Rectal smooth muscle tissue (tissue), 1 donor: Measurements from ENCODE around the gene TAB2.

Experiments used
- H3K27ac ChIP-seq: one replicate; pipeline ENCODE4 v1.7.0; 2013; ENCODE audit warnings: low read depth, low read length, inconsistent platforms
- H3K27me3 ChIP-seq: one replicate; pipeline ENCODE4 v1.7.0; 2013; ENCODE audit warnings: low read length; ENCODE audit not compliant: control insufficient read depth, insufficient read depth
- H3K36me3 ChIP-seq: one replicate; pipeline ENCODE4 v1.7.0; 2013; ENCODE audit warnings: low read length; ENCODE audit not compliant: control insufficient read depth, insufficient read depth
- H3K4me1 ChIP-seq: one replicate; pipeline ENCODE4 v1.7.0; 2013; ENCODE audit warnings: low read length; ENCODE audit not compliant: control insufficient read depth, insufficient read depth
- H3K4me3 ChIP-seq: one replicate; pipeline ENCODE4 v1.7.0; 2013; ENCODE audit warnings: low read length
- H3K9ac ChIP-seq: one replicate; pipeline ENCODE4 v1.7.0; 2013; ENCODE audit warnings: low read length

The TAB2 gene

GRCh38 chr6:149446791-149447376 lies 129.4 kb downstream of the TAB2 start:
- H3K36me3 ChIP-seq, result no peaks in the 10 kb centered on the region
- H3K27ac ChIP-seq, result no peak overlapping the region
- H3K27me3 ChIP-seq, result no peaks in the 10 kb centered on the region
- no peaks in the 10 kb centered on the region for H3K4me1 ChIP-seq
- no peak overlapping the region for H3K4me3 ChIP-seq
- H3K9ac ChIP-seq, result no peak overlapping the region

GRCh38 chr6:149448821-149449453 lies 131.4 kb downstream of the TAB2 start:
- H3K9ac ChIP-seq, result no peak overlapping the region
- H3K36me3 ChIP-seq, result no peaks in the 10 kb centered on the region
- H3K4me1 ChIP-seq, result peaks cover 4% of the 10 kb centered on the region
- H3K4me3 ChIP-seq, result no peak overlapping the region
- no peak overlapping the region for H3K27ac ChIP-seq
- H3K27me3 ChIP-seq, result no peaks in the 10 kb centered on the region

DNA sequence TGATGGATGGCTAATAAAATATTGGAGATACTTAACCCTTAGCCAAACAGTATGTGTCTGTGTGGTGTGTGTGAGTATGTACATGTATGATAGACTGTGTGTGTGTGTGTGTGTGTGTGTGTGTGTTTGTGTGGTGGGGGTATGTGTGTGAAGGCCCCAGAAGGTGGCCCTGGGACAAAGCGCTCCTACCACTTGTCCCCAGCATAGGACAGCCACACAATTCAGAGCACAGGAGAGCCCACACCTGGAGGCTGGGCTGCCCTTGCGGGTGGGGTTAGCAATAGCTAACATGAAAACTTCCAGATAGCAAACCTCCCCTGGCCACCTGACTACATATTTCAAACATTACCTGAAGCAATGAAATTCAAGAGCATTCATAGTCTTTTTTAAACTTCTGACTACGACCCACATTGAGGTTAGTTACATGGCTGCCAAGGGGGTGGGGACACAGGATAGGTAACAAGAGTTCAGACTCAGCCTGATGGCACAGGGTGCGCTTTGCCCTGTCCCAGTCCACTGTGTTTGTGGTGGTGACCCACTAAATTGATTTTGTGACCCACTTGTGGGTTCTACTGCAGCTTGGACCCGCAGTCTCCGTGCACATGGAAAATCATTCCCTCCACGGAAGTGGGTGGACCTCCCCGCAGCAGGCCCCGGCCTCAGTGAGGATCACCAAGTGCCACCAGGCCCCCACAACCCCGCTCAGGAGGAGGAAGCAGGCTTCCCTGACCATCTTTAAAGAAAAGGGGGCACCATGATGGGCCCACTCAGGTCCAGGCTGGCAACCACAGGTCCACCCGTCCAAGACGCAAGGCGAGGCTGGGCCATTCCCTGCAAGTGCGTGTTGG lies 132.5 kb downstream of the TAB2 start:
- no peak overlapping the region for H3K27ac ChIP-seq
- no peaks in the 10 kb centered on the region for H3K36me3 ChIP-seq
- peak overlapping the region; percentile 58 for H3K4me3 ChIP-seq
- H3K4me1 ChIP-seq, result peaks cover 12% of the 10 kb centered on the region
- H3K27me3 ChIP-seq, result no peaks in the 10 kb centered on the region
- H3K9ac ChIP-seq, result no peak overlapping the region

DNA sequence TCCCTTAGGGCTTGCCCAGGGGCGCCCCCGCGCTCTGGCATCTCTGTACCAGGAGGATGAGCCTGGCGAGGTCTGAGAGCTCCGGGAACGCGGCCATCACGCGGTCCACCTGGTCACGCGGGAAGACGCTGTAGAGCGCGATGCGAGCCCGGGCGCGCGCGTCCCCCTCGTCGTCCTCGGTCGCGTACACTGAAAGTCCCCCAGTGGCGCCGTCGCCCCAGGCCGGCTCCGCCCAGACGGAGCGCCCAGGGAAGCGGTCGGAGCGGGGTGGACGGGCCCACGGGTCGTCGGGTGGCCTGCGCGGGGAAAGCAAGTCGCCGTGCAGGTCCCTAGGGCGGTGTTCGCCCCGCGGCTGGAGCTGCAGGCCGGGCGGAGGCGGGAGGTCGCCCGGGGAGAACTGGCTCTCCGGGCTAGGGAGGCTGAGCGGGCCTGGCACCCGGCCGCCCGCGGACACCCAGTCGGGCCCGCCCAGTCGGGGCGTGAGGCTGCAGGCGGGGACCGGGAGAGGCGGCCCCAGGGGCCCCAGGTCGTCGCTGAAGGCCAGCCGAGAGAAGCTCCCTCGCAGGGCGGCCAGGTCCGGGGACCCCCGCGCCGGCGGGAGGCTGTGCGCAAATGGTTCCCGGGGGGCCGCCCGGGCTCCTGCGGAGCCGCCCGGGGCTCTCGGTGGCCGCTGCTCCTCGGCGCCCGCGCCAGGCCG lies 133.3 kb downstream of the TAB2 start:
- H3K27me3 ChIP-seq, result no peaks in the 10 kb centered on the region

DNA sequence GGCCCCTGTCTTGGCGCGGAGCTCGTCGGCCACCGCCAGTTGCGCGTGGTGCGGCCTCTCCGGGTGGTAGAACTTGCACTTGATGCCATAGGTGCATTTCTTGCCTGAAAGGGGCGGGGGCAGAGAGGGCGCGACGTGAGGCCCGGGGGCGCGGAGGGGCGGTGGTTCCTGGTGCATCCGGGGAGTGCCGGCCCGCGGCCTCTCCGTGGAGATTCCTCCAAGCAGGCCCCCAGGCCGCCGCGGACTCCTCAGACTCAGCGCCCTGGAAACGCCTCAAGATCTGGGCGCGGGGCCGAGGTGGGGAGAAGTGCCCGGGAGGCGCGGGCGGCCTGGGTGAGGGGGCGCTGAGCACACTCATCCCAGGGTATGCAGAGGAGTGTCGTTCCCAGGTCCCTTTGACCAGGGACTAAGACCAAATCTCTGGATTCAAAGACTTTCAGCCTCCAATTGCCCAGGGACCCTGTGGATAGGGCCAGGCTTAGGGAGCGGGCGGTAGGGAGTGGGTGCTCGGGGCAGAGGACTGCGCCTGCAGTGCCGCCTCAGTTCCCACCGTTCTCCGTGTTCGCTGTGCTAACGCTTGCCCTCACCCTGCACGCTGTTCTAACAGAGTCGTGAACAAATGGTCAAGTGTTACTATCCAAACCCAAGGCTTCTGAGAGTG lies 134.0 kb downstream of the TAB2 start:
- Histone ChIP-seq H3K27ac (no peak overlapping the region), H3K4me1 (peaks cover 12% of the 10 kb centered on the region), H3K9ac (no peak overlapping the region), H3K27me3 (no peaks in the 10 kb centered on the region), H3K4me3 (peak overlapping the region; percentile 58), H3K36me3 (no peaks in the 10 kb centered on the region)

More for the DNA sequence above, 133.3 kb downstream of the TAB2 start:
- H3K4me3 ChIP-seq, result peak overlapping the region; percentile 58
- H3K27ac ChIP-seq, result peak overlapping the region; percentile 17
- H3K4me1 ChIP-seq, result peaks cover 12% of the 10 kb centered on the region
- no peaks in the 10 kb centered on the region for H3K36me3 ChIP-seq
- no peak overlapping the region for H3K9ac ChIP-seq

- H3K4me1 ChIP-seq, result peaks cover 12% of the 10 kb centered on the region
- H3K9ac ChIP-seq, result no peak overlapping the region
- H3K27me3 ChIP-seq, result no peaks in the 10 kb centered on the region
- H3K27ac ChIP-seq, result no peak overlapping the region
- H3K36me3 ChIP-seq, result no peaks in the 10 kb centered on the region
- H3K4me3 ChIP-seq, result peak overlapping the region; percentile 58
Observed at GRCh38 chr6:149452037-149452939, 134.8 kb downstream of the TAB2 start.

- H3K4me1 ChIP-seq, result peaks cover 12% of the 10 kb centered on the region
- H3K9ac ChIP-seq, result no peak overlapping the region
- H3K36me3 ChIP-seq, result no peaks in the 10 kb centered on the region
- H3K4me3 ChIP-seq, result no peak overlapping the region
- H3K27me3 ChIP-seq, result no peaks in the 10 kb centered on the region
- H3K27ac ChIP-seq, result peak overlapping the region; percentile 63
Observed at GRCh38 chr6:149453597-149454345, 136.3 kb downstream of the TAB2 start.

DNA sequence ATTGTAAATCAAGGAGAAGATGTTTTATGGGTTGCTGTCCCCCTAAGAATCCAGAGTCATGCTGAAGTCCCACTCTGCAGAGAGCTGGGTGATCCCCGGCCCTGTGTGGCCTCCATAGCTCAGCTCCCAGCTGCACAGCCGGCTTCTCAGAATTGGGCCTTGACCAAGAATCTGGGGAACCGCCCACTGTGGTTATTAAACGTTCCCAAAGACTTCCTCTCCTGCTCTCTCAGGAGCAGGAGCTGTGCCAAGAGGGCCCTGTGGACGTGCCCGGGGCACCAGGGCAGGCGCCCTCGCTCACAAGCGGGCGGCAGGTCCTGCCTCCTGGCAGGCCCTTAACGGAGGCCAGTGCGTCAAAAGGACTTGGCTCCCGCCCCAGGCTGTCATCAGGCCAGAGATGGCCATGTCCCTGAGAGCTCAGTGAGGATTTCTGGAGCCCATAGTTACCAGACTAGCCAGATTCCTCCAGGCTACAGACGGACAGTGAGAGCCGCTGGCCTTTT lies 136.9 kb downstream of the TAB2 start:
- Histone ChIP-seq H3K4me1 (peaks cover 12% of the 10 kb centered on the region), H3K27ac (peak overlapping the region; percentile 63), H3K27me3 (no peaks in the 10 kb centered on the region), H3K36me3 (no peaks in the 10 kb centered on the region), H3K4me3 (no peak overlapping the region), H3K9ac (no peak overlapping the region)

DNA sequence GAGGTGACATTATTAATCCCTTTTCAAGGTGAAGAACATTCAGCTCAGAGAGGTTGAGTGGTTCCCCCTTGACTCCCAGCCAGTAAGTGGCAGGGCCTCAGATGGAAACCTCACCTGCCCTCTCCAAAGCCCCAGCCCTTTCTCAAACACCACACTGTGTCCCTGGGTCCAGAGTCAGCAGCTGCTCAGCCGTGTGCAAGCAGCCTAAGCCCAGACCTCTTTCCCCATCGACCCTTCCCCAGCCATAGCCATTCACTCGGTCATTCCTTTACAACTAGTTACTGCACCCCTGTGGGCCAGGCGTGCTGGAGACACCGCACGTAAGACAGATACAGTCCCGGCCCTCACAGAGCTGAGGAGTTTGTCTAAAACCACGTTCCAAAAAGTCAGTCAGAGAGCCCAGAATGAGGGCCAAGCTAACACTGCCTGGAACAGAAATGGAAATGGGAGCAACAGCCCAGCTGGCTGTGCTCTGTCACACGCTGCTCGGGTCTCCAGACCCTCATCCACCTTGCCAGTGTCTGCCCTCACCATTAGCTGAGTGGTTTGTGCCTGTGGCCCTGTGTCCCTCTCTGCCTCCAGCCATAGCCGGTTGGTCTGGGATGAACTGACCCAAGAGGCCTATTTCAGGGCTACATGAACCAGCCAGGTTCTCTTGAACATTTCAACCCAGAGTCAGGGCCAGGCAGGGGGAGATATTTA lies 137.7 kb downstream of the TAB2 start:
- Histone ChIP-seq H3K27ac (peak overlapping the region; percentile 63), H3K4me1 (peaks cover 12% of the 10 kb centered on the region), H3K9ac (no peak overlapping the region), H3K27me3 (no peaks in the 10 kb centered on the region), H3K36me3 (no peaks in the 10 kb centered on the region), H3K4me3 (no peak overlapping the region)

DNA sequence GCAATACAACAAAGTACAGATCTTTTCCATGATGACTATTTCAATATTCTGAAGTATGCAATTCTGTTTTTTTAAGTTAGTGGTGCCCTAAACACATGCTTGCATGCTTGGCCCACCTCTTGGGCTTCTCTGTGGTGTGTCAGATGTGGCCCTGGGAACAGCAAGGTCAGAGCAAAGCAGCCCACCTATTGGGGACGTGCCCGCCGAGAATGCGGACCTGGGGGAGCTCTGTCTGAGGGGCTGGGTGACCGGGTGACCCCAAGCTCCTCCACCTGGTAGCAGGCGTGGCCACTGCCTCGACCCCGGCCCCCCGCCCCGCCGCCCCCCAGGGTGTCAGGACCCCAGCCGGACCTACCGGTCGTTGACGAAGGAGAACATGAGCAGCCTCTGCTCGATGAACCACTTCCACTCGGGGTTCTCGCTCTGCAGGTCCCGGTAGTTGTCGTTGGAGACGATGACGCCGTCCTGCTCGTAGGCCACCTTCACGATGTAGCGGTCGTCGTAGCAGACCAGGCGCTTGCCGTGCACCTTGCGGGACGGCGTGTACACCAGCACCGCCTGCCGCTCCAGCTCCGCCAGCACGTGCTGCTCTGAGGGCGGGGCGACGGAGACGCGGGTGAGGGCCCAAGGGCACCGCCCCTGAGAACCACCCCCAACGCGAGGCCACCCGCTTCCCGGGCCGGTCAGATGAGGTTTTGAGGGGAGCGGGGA lies 139.0 kb downstream of the TAB2 start:
- Histone ChIP-seq H3K4me1 (peaks cover 12% of the 10 kb centered on the region), H3K36me3 (no peaks in the 10 kb centered on the region), H3K27ac (no peak overlapping the region), H3K9ac (no peak overlapping the region), H3K27me3 (no peaks in the 10 kb centered on the region), H3K4me3 (no peak overlapping the region)
